ENCODE results near the gene ARRB2. TPM values are rescaled to one million over a fixed set of nuclear protein-coding genes. Genes with fewer than 3 reads are reported as not detected.

The ARRB2 gene
- total RNA-seq, 4 donors from 2014 or later = 18.7 to 33.6 (median 28.5) TPM

DNA sequence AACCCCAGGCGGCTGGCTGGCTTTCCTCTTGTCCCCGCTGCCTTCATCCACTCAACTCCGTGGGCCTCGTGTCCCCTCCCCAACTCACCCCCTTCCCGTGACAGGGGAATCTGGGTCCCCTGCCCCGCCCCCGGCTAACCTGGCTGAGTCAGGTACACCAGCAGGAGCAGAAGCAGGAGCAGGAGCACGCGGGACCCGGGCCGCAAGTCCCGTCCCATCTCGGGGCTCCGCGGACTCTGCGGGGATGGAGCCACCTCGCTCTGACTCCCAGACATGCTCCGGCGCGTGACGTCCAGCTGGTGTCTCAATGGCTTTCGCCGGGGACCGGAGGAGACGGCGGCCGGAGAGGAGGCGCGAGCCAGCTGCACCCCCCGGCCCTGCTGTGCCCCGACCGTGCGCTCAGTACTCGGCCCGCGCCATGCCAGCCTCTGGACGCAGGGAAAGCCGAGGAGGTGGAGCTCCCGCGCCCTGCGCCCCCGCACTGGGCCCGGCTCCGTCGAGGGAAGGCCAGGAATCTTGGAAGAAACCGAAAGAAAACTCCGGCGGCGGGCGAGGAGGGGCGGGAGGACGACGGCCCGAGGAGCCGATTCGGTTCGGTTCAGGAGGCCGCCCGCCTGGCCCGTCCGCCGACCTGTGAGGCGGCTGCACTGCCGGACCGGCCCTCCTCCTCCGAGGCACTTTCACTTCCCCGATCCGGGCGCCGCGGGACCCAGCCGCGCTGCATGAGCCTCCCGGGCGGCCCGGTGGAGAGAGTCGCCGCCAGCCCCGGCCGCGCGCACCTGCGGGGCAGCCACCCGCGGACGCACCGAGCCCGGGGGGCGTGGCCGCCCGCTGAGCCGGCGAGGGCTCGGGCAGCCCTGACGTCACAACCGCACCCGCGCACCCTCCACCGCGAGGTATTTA lies 28.9 kb downstream of the ARRB2 start, which contains the start of the genes CXCL16 and ZMYND15:
Gene CXCL16 (minus strand): TSS at position 807 of the 903 bp plus-strand sequence. CDS start 589 bp downstream, at position 218.
Gene ZMYND15 (plus strand): TSS at position 712 of the 903 bp plus-strand sequence. CDS start 716 bp downstream, outside the sequence.
- TF ChIP-seq POLR2A (IDR thresholded peaks at IDR 0.05) (peak; percentile 36 to 47), EP300 (IDR thresholded peaks at IDR 0.05) (no peak), POLR2AphosphoS5 (IDR thresholded peaks at IDR 0.05) (peak; percentile 28)
- TF ChIP-seq, protein P1, sequence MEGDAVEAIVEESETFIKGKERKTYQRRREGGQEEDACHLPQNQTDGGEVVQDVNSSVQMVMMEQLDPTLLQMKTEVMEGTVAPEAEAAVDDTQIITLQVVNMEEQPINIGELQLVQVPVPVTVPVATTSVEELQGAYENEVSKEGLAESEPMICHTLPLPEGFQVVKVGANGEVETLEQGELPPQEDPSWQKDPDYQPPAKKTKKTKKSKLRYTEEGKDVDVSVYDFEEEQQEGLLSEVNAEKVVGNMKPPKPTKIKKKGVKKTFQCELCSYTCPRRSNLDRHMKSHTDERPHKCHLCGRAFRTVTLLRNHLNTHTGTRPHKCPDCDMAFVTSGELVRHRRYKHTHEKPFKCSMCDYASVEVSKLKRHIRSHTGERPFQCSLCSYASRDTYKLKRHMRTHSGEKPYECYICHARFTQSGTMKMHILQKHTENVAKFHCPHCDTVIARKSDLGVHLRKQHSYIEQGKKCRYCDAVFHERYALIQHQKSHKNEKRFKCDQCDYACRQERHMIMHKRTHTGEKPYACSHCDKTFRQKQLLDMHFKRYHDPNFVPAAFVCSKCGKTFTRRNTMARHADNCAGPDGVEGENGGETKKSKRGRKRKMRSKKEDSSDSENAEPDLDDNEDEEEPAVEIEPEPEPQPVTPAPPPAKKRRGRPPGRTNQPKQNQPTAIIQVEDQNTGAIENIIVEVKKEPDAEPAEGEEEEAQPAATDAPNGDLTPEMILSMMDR (IDR thresholded peaks at IDR 0.05) = peak in 1 of 4 experiments; percentile 2
- H3K36me3 ChIP-seq = peaks cover 0 to 5% of the 10 kb centered on the region in 2 donors
- H3K4me1 ChIP-seq = peaks cover 0 to 18% (median 2%) of the 10 kb centered on the region in 3 donors
- peak within 1 kb of the TSS in 3 of 4 donors; percentile 75 to 80 (median 78) for H3K27ac ChIP-seq
- peak; percentile 55 for ATAC-seq
- 0% methylated on average over 8 of the region's 100 CpGs; no CpG with 5 or more reads in 1 of the 2 donors for WGBS, 2 donors (ENCODE audit: low coverage in 1 of 2)
- no peaks in the 10 kb centered on the region for H3K9me3 ChIP-seq
- peak within 1 kb of the TSS; percentile 76 to 89 for H3K4me3 ChIP-seq
- H3K27me3 ChIP-seq = peaks cover 12% of the 10 kb centered on the region

DNA sequence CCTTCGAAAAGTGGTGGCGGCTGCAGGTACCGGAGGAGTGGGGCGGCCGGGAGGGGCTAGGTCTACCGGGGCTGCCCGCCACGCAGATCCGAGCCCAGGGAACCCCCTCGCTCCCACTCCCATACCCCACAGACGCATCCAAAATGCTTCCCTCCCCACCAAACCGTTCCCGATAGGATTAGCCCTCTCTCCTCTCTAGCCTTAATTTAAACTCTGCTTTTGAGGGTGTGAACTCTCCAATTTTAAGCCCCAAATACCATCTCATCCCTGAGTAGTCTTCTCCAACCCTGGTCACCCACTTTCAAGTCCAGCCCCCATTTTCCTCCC lies 29.6 kb downstream of the ARRB2 start:
- TF ChIP-seq POLR2AphosphoS5 (IDR thresholded peaks at IDR 0.05) (no peak), POLR2A (IDR thresholded peaks at IDR 0.05) (no peak), EP300 (IDR thresholded peaks at IDR 0.05) (no peak)
- TF ChIP-seq, protein P1 (IDR thresholded peaks at IDR 0.05) = no peak
- WGBS, 2 donors (ENCODE audit: low coverage in 1 of 2) = 3 to 17% methylated on average over 2 to 5 of the region's 13 CpGs

DNA sequence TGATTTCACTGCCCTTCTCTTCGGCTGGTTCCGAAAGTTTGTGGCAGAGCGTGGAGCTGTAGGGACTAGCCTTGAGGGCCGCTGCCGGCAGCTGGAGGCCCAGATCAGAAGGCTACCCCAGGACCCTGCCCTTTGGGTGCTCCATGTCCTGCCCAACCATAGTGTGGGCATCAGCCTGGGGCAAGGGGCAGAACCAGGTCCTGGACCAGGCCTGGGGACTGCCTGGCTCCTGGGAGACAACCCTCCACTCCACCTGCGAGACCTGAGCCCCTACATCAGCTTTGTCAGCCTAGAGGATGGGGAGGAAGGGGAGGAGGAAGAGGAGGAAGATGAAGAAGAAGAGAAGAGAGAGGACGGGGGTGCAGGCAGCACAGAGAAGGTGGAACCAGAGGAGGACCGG lies 30.2 kb downstream of the ARRB2 start:
- H3K36me3 ChIP-seq = no peaks in the 10 kb centered on the region
- H3K4me1 ChIP-seq = peaks cover 0 to 27% (median 2%) of the 10 kb centered on the region in 3 donors
- H3K27me3 ChIP-seq = peaks cover 25% of the 10 kb centered on the region
- TF ChIP-seq POLR2AphosphoS5 (IDR thresholded peaks at IDR 0.05) (no peak), POLR2A (IDR thresholded peaks at IDR 0.05) (no peak), EP300 (IDR thresholded peaks at IDR 0.05) (no peak)
- TF ChIP-seq, protein P1 (IDR thresholded peaks at IDR 0.05) = no peak
- H3K4me3 ChIP-seq = no peak overlapping the region
- no peak overlapping the region for H3K27ac ChIP-seq
- WGBS, 2 donors (ENCODE audit: low coverage in 1 of 2) = 86 to 100% methylated on average over 2 to 4 of the region's 8 CpGs
- no peak for ATAC-seq
- H3K9me3 ChIP-seq = no peaks in the 10 kb centered on the region

More for the DNA sequence above, 29.6 kb downstream of the ARRB2 start:
- Histone ChIP-seq H3K4me3 (peak overlapping the region; percentile 76 to 89), H3K27ac (peak overlapping the region in 3 of 4 donors; percentile 75 to 80 (median 78)), H3K9me3 (no peaks in the 10 kb centered on the region), H3K4me1 (peaks cover 0 to 21% (median 2%) of the 10 kb centered on the region in 3 donors), H3K27me3 (peaks cover 19% of the 10 kb centered on the region), H3K36me3 (peaks cover 0 to 1% of the 10 kb centered on the region in 2 donors)
- peak; percentile 21 for ATAC-seq

DNA sequence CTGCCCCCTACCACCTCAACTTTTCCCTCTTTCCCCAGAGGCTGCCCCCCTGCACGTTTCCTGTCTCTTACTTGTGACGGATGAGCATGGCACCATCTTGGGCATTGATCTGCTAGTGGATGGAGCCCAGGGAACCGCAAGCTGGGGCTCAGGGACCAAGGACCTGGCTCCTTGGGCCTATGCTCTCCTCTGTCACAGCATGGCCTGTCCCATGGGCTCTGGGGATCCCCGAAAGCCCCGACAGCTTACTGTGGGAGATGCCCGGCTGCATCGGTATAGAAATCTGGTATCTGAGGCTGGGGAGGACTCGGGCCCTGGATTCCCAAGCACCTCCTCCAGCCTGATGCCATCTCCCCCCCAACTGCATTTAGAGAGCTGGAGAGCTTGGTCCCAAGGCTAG lies 31.1 kb downstream of the ARRB2 start:
- 60 to 100% methylated on average over 1 of the region's 8 CpGs for WGBS, 2 donors (ENCODE audit: low coverage in 1 of 2)
- ATAC-seq = no peak

More for the DNA sequence above, 31.1 kb downstream of the ARRB2 start:
- H3K27ac ChIP-seq = no peak overlapping the region
- TF ChIP-seq, protein P1 (IDR thresholded peaks at IDR 0.05) = no peak
- TF ChIP-seq EP300 (IDR thresholded peaks at IDR 0.05) (no peak), POLR2AphosphoS5 (IDR thresholded peaks at IDR 0.05) (no peak), POLR2A (IDR thresholded peaks at IDR 0.05) (no peak)
- no peaks in the 10 kb centered on the region for H3K9me3 ChIP-seq
- H3K4me1 ChIP-seq = peaks cover 0 to 30% (median 2%) of the 10 kb centered on the region in 3 donors
- peaks cover 34% of the 10 kb centered on the region for H3K27me3 ChIP-seq
- no peak overlapping the region for H3K4me3 ChIP-seq
- no peaks in the 10 kb centered on the region for H3K36me3 ChIP-seq
